Bronchial epithelial cell (primary cell): ENCODE data around the gene HOXA1. TPM values are rescaled to one million over a fixed set of nuclear protein-coding genes. Genes with fewer than 3 reads are reported as not detected.

ENCODE experiments used
- DNase-seq: peaks from one replicate; pipeline ENCODE4 v3.0.0-alpha.2; 2010; ENCODE audit warnings: low read depth
- FAIRE-seq: peaks from 2 replicates; lab custom pipeline; 2011; peaks lifted over from hg19 to GRCh38; lab: Jason Lieb, UNC
- H3K27me3 ChIP-seq: 2 replicates; pipeline ENCODE4 v1.5.1; 2011; ENCODE audit warnings: low read length; ENCODE audit not compliant: control insufficient read depth, insufficient read depth
- H3K36me3 ChIP-seq: 2 replicates; pipeline ENCODE4 v1.5.1; 2011; ENCODE audit warnings: low read length; ENCODE audit not compliant: control insufficient read depth, insufficient read depth
- H3K4me3 ChIP-seq: 2 replicates; pipeline ENCODE4 v1.5.1; 2011; ENCODE audit warnings: mild to moderate bottlenecking, low read depth, low read length, control low read depth
- total RNA-seq: library from RNA; depleted of rRNA; stranded (reverse); fragments of >200 nt; gene quantifications from 2 replicates; pipeline ENCODE4 v1.2.1, GENCODE V29; 2014
- TF ChIP-seq, protein P1 (sequence below): IDR thresholded peaks from 2 replicates; pipeline ENCODE4 v1.5.1; 2011; ENCODE audit warnings: mild to moderate bottlenecking, moderate library complexity, low read length, control low read depth, inconsistent platforms; ENCODE audit not compliant: insufficient read depth, severe bottlenecking

The HOXA1 gene
- total RNA-seq, 1 donor from 2014 or later = 0.26 TPM

DNA sequence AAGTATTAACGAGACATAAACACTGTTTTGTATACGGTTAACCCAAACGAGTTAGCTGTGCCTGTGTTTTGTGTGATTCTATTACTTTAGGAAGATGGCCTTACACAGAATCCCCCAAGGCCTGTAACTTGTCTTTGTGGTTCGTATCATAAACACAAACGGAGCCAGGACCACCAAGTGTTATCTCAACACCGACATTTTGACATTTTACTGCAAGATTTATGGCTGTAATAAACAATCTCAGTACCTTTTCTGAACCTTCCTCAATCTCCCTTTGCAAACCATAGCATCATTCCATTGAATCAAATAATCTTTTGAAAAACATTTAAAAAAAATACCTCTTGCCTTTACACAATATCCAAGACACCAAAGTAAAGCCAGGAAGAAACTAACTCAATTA, 37.2 kb upstream of the HOXA1 start:
- Histone ChIP-seq H3K4me3 (no peak overlapping the region), H3K27me3 (peaks cover 58% of the 10 kb centered on the region), H3K36me3 (no peaks in the 10 kb centered on the region)
- no peak for DNase-seq
- FAIRE-seq = no peak
- TF ChIP-seq, protein P1, sequence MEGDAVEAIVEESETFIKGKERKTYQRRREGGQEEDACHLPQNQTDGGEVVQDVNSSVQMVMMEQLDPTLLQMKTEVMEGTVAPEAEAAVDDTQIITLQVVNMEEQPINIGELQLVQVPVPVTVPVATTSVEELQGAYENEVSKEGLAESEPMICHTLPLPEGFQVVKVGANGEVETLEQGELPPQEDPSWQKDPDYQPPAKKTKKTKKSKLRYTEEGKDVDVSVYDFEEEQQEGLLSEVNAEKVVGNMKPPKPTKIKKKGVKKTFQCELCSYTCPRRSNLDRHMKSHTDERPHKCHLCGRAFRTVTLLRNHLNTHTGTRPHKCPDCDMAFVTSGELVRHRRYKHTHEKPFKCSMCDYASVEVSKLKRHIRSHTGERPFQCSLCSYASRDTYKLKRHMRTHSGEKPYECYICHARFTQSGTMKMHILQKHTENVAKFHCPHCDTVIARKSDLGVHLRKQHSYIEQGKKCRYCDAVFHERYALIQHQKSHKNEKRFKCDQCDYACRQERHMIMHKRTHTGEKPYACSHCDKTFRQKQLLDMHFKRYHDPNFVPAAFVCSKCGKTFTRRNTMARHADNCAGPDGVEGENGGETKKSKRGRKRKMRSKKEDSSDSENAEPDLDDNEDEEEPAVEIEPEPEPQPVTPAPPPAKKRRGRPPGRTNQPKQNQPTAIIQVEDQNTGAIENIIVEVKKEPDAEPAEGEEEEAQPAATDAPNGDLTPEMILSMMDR = no peak

DNA sequence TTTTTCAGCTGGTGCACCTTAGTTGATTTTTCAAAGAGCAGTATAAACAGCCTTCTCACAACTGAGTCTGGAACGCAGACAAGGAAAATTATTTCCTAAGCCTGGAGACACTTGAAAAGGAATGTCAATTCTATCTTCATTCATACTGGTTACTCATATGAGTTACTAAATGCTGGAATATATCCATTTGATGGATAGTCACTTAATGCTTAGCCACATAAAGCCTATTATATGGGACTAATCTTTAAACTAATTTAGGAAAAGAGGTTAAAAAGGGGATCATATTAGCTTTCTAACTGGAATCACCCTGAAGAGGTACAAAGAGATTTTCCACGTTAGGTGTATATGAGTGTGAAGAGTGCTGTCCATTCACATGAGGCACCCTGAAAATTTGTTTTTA, 36.4 kb upstream of the HOXA1 start:
- DNase-seq (no peak), FAIRE-seq (no peak)
- TF ChIP-seq, protein P1 = no peak
- Histone ChIP-seq H3K27me3 (peaks cover 60% of the 10 kb centered on the region), H3K36me3 (no peaks in the 10 kb centered on the region), H3K4me3 (no peak overlapping the region)

DNA sequence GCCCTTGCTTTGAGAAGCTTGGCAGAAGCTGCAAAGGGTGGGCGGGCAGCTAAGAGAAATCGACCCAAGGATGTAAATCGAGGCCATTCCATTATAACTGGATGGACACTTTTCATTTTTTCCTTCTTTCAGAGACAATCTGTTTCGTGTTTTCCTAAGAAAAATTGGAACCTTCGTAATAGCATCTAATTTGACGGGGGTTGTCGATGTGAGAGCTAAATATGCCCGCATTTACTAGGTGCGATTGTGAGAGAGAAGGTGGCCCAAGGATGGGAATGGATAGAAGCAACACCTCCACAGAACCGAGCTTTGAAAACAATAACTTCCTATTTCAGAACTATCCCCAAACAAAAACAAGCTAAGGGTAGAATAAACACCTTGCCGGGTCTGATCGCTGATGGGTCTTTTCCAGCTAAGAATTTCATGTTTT, 35.6 kb upstream of the HOXA1 start:
- FAIRE-seq (no peak), DNase-seq (no peak)
- Histone ChIP-seq H3K27me3 (peaks cover 61% of the 10 kb centered on the region), H3K36me3 (no peaks in the 10 kb centered on the region), H3K4me3 (no peak overlapping the region)
- TF ChIP-seq, protein P1 = no peak

DNA sequence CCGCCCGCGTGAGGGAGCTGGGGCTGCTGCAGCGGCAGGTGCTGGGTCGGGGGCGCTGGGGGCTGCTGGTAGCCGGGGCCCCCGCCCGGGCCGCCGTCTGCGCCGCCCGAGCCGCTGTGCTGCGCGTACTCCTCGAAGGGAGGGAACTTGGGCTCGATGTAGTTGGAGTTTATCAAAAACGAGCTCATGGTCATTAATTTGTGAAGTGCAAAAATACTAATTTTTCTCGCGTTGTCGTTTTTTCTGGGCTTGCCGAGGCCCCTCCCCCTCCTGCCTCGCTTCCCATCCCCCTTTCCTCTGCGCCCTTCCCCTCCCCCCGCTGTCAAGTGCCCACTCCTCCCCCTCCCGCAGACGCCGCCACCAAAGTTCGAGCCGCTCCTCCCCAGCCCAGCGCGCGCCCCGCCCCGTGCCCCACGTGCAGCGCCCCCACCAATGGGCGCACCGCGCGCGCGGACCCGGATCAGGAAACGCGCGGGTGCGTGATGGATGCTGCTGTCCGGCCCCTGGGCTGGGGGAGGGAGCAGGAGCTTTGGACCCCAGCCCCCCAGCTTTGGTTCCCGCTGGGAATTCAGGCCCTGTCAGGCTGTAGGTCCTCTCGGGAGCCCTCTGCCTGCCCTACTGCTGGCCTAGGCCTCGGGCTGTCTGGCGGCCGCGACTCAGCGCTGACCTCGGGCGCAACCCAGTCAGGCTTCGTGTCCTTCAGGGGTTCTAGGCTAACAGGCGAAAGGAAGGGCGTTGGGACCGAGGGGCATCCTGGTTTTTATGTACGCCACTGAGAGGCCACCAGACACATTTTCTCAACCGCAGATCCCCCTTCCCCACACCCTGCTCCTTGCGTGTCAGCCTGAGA, 35.0 kb upstream of the HOXA1 start, which contains the start of gene HOXA4:
TSS of gene HOXA4 (minus strand) at position 218 of the 850 bp plus-strand sequence. CDS start at position 194, 24 bp downstream.
- FAIRE-seq = no peak
- no peak for DNase-seq
- Histone ChIP-seq H3K36me3 (no peaks in the 10 kb centered on the region), H3K4me3 (peak within 1 kb of the TSS; percentile 18), H3K27me3 (peaks cover 62% of the 10 kb centered on the region)
- TF ChIP-seq, protein P1 = no peak

DNA sequence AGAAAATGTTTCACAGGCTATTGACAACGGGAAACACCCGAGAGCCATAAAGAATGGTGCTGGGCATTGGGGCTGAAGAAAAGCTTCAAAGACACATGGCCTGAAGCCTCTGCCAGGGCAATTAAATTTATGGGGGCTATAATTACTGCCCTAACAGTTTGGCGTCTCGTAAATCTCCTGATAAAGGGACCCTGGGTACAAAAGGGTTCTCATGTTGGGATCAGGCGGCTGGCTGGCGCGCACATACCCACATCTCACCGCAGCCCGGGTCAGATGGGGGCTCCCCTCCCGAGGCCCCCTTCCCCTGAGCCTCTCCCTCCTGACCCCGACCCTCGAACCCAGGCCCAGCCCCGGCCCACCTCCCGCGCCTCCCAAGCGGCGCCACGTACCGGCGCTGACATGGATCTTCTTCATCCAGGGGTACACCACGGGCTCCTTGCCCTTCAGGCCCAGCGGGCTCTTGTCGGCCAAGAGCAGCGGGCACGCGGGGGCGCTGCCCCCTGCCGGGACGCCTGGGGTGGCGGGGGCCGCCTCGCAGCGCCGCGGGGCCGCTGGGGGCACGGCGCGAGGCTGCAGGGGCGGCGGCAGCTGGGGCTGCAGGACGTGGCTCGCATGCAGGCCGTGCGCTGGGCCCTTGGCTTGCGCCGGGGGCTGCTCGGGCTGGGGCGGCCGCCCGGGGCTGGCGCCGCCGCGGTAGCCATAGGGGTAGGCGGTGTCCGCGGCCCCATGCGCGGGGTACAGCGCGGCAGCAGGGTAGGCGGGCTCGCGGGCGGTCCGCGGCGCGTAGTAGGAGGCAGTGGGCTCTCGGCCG, 34.1 kb upstream of the HOXA1 start:
- TF ChIP-seq, protein P1 = no peak
- Histone ChIP-seq H3K27me3 (peaks cover 65% of the 10 kb centered on the region), H3K4me3 (no peak overlapping the region), H3K36me3 (no peaks in the 10 kb centered on the region)
- DNase-seq (no peak), FAIRE-seq (no peak)
